ENCODE data around the gene ZNF669. TPM values are rescaled to one million over a fixed set of nuclear protein-coding genes. Genes with fewer than 3 reads are reported as not detected.

Gene ZNF669
- total RNA-seq, 2 donors from 2014 or later: 4.9 to 5.9 TPM

DNA sequence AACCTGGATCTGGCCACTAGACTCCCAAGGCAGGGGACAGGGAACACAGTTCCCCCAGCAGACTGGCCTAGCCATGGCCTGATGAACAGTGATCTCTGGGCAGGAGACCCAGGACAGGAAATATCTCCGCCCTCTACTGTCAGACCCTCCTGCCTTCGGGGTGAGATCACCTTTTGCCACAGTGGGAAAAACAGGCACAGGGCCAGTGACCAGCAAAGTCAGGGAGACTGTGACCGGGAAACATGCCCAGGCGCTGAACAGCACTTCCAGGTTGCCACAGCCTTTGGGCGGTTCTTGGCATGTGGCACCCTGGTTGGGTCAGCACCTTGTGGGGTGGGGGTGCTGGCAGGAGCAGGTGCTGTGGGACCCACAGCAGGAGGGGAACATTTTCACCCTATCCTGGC, 8.9 kb upstream of the ZNF669 start:
- ATAC-seq (no peak), DNase-seq (no peak)
- intact Hi-C loops (cut with DNase I, micrococcal nuclease): no loop called here

DNA sequence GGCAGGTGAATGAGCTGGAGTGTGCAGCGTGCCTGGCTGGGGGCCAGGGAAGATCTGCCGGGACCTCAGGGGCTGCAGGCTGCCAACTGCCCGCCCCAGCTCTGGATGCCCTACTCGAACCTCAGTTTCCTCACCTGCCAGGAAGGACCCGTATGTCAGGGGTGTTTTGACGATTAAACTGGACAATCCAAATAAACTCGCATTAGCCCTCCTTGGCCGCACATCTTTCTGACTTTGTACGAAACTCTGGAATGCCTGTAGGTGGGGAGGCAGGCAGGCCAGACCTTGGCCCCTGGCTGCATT, 8.3 kb upstream of the ZNF669 start:
- intact Hi-C loops (cut with DNase I, micrococcal nuclease): no loop called here
- DNase-seq: peak in 1 of 2 donors; percentile 29
- ATAC-seq: peak; percentile 41

DNA sequence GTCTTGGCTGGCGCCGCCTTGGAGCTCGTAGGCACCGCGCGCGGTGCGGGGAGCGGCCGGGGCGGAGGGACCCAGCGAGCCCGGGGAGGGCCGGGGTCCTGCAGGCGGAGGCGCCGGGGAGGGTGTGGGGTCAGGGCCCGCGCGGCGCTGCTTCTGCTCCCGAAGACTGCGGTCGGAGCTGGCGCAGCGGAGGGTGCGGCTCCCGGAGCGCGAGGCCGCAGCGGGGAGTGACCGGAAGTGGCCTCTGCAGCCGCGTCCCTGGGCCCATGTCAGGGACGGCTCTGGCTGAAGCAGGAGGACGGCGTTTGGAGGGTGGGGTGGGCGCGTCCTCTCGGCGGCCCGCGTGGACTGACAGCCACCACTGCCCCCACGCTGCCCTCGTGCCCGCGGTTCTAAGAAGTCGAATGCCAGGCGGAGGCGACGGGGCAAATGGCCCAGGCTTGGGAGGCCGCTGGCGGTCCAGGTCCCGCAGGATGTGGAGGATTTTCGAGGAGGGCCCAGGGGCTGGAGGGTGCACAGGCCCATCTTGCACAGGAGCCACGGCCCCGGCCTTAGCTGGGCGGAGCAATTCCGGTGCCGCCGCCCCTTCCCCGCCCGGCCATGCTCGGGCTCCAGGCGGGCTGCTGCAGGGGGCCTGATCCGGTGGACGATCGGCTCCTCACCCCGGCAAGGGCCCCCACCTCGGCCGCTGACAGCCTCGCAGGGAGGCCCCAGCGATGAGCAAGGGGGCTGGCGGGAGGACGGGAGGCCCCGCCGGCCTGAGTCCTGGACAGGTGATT, 7.7 kb upstream of the ZNF669 start:
- DNase-seq (peak; percentile 63 to 69), ATAC-seq (peak; percentile 93)
- intact Hi-C loops (cut with DNase I, micrococcal nuclease): no loop called here

DNA sequence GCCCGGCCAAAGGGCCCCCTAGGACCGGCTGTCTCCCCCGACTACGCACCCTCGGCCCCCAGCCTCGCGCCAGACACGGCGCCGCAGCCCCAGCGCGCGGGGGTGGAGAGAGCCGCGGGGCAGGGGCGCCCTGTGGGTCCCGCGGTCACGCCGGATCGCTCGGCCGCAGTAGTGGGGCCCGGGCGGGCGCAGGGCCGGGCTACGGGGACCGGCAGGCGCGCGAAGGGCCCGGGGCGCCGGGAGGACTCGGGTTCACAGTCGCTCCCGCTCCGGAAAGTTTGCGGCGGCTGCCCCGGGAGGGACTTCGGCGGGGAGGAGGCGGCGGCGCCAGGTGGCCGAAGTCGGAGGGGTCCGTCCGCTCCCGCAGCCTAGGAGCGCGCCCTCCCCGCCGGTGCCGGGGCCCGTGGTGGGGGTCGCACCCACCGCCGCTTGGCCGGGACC, 7.1 kb upstream of the ZNF669 start:
- ATAC-seq (peak; percentile 43), DNase-seq (peak in 1 of 2 donors; percentile 40)
- intact Hi-C loops (cut with DNase I, micrococcal nuclease): no loop called here

DNA sequence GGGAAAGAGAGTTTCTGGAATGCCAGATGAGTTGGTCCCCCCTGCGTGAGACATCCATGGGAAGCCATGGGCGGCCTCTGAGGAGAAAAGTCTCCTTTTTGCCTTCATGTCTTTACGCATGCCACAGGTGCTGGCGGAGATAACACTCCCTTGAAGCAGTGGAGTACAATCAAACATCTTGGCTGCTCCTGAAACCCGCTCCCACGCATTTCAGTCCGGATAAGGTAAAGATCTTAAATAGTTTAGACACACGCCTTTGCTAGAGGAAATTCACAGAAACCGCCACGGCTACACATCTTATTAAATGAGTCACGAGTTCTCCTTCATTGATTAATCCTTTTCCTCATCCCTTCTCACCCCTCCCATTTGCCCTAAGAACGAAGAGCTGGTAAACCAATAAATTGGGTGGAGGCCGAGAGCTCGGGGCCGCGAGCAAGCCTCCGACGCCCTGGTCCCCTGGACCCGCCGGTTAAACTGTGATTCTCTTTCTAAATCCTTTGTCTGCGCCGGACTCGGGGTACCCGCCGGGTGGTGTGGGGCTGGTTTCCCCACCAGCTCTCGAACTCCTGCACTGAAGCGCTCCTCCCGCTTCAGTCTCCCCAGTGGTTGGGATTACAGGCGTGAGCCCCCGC, 6.6 kb upstream of the ZNF669 start:
- intact Hi-C loops (cut with DNase I, micrococcal nuclease): no loop called here
- DNase-seq (peak in 1 of 2 donors; percentile 25), ATAC-seq (peak; percentile 22)

DNA sequence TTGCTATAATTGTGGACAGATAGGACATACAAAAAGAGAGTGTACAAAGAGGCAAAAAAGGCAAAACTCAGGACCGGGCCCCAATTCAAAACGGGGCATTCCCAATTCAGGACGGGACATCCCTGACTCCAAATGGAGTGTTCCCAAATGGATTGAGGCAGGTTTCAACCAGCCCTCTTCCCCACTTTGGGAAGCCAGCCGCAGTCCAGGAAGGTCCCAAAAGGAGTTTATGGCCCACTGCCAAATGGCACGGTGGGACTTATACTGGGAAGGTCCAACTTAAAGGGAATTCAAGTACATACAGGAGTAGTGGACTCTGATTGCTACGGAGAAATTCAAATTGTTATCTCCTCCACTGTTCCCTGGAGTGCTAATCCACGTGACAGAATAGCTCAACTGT, 3.5 kb upstream of the ZNF669 start:
- no peak for ATAC-seq
- DNase-seq: no peak
- intact Hi-C loops (cut with DNase I, micrococcal nuclease): no loop called here

DNA sequence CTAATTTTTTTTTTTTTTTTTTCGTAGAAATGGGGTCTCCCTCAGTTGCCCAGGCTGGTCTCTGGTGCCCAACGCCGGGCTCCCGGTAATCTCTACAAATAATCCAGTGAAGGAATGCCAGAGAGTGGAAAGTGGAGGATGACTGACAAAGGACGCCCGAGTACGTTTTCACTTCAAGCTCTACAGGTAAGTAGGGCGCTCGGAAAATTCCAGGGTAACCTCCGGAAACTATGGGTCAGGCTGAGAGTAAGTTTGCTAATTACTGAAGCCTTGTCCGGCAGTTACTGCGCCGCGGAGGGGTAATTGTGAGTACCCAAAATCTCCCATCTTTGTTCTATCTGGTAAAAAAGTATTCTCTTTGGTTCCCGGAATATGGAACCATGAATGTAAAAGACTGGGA, 1.8 kb upstream of the ZNF669 start:
- ATAC-seq (no peak), DNase-seq (no peak)
- intact Hi-C loops (cut with DNase I, micrococcal nuclease): no loop called here

DNA sequence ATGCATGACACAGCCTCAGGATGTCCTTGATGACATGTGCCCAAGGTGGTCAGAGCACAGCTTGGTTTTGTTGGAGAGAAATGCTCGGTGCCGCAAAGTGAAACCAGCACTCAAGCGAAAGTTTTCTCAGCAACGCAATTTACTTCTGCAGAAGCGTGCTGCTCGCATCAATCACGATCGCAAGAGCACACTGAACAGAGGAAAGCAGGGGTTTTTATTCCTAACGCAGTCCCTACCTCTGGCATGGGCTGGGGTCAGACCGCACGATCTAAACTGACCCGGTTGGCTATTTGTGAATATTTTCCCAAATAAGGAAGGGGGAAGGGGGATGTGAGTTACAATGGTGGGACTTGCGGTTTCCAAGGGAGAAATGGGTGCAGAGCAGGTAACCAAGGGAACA, 809 bp upstream of the ZNF669 start:
- intact Hi-C loops (cut with DNase I, micrococcal nuclease): no loop called here
- ATAC-seq: no peak

DNA sequence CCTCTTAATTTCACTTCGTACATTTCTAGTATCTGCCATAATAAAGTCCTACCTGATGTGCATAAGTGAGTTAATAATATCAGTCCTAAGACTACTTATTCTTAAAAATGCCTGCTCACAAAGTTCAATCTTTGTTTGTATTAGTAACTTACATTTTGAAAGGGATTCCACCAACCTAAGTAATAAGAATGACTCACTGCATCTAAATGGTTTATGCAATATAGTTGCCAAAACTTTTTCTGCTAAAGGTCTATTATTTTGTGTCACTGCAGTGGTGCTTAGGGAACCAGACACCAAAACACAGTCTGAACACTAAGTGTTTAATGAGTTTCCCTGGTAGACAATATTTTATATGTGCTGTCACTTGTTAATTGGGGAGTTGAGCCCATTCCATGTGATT, 1.8 kb downstream of the ZNF669 start:
- intact Hi-C loops (cut with DNase I, micrococcal nuclease): no loop called here
- ATAC-seq (no peak), DNase-seq (no peak)

More for the DNA sequence above, 809 bp upstream of the ZNF669 start:
- no peak for DNase-seq

DNA sequence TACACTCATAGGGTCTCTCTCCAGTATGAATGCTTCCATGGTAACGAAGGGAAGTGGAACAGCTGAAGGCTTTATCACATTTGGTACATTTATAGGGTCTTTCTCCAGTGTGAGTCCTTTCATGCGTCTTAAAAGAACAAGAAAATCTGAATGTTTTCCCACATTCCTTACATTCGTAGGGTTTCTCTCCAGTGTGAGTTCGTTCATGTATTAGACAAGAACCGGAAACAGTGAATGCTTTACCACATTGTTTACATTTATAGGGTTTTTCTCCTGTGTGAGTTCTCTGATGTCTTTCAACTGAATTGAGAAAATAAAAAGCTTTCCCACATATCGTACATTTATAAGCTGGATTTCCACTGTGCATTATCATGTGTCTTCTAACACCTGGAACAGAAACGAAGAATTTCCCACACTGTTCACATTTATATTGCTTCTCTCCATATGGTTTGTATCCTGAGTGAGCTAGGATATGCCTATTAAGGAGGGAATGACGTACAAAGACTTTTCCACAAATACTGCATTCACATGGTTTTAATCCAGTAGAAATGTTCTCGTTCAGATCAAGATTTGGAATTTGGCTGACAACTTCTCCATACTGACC, 3.4 kb downstream of the ZNF669 start:
- intact Hi-C loops (cut with DNase I, micrococcal nuclease): no loop called here
- DNase-seq (no peak), ATAC-seq (no peak)

DNA sequence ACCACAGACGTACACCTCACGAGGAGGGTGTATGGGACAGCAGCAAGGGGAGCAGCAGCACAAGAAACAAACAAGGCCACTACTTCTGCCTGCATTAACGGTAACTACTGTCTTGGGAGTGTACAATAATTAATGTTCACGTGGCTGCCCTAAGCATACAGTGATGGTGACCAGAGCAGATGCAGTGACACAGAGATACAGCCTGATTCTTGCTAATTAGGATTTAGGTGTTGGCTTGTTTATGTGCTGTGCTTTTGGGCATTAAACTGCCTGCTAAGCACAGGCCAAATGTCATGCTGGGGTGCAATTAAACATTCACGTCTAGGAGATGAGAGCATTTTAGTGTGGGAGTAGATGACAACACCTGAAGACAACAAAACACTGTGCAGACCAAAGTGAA, 7.2 kb downstream of the ZNF669 start:
- DNase-seq: no peak
- intact Hi-C loops (cut with DNase I, micrococcal nuclease): no loop called here
- no peak for ATAC-seq

DNA sequence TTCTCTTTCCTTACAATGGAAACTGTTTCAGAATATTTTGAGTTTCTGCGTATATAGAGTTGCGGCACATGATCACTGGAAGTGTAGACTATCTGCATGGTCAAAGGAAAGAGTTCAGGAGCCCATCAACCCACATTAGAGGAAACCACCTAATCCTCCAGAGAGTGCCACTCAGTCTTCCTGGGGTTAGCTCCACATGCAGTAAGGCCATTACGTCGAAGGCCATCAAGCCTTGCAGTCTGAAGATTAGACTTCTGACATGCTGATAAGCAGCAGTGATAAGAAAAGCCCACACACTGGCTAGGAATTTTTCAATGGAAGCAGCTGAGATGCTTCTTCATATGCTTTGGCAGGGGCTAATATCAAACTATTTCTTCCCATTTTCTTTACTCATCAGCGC, 7.6 kb downstream of the ZNF669 start:
- ATAC-seq (no peak), DNase-seq (no peak)
- intact Hi-C loops (cut with DNase I, micrococcal nuclease): no loop called here

DNA sequence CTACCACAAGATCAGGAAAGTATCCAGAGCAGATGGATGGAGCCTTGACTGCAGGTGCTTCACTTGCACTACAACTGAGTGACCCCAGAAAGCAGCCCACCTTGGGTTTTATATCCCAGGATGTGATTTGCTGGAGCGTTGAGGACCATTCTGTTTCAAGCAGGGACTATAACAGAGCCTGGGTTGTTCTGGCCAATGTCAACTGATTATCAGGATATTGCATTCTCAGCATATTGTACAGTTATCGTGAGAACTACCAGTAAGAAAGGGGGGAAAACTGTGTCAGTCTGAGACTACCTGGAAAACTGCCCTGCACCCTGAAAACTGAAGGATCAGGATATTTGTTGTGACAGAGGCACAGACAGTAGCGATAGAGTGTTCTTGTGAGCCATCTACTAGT, 8.0 kb downstream of the ZNF669 start:
- intact Hi-C loops (cut with DNase I, micrococcal nuclease): no loop called here
- no peak for DNase-seq
- no peak for ATAC-seq

DNA sequence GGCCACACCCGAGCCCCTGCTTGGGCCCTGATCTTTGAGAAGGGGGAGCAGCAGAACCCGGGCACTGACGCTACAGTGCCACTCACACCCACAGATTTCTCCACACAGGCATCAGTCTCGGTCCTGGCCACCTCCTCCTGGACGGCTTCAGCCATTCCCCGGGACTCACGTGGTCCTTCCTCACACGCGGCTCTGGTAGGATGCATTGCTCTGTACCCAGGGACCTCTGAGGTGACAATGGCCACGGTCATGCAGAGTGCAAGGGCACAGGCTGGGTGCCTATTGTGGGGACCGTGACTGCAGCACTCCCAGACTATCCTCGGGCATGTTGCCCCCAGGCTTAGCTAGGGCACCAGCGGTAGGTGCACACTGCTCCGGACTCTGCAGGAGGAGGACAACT, 13.7 kb downstream of the ZNF669 start:
- intact Hi-C loops (cut with DNase I, micrococcal nuclease): no loop called here
- no peak for DNase-seq
- ATAC-seq: no peak

DNA sequence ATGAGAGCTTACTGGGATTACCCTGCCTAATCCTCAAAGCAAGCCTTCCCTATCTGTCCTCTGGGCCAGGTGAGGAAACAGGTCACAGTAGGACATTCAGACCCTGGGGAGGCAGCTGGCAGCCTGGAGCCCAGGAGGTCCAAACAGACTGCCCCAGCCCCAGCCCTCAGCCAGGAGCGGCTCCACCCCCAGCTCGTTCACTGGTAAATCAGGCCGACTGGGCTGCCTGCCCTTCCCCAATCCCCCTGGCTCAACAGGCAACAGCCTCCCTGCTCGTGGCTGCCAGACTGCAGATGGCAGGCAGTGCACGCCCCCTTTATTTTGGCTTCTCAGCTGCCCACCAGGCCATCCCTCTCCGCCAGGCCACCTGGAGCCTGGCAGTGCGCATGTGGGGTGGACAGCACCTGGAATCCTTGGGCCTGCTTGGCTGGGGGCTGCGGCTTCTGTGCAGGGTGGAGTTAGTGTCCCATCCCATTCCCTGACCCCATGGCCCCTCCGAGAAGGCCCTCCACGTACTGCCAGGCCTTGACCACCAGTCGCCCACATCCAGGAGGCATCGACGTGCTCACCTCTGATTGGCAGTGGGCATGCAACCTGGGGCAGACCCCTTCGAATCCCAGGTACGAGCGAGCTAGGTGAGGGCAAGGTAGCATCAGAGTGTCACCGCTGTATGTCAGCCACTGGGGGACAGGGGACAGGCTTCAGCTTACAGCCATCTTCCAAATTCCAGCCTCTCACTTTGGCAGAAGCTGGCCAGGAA, 14.4 kb downstream of the ZNF669 start:
- no peak for ATAC-seq
- no peak for DNase-seq
- intact Hi-C loops (cut with DNase I, micrococcal nuclease): no loop called here

DNA sequence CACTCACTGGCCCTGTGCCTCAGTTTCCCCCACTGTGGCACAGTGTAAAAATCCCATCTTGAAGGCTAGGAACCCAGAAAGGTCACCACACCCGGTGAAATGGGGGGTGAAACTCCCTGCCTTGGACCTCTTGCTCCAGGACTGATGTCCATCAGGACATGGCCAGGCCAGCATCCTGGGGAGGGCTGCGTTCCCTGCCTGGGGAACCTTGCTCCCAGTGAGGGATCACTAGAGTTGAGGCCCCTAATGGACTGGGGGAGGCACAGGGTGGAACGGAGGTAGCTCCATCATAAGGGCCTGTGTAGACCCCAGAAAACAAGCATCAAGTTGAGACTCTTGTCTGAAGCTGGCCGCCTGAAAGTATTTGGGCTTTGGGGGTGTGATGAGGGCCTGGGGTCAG, 15.2 kb downstream of the ZNF669 start:
- intact Hi-C loops (cut with DNase I, micrococcal nuclease): no loop called here
- DNase-seq (no peak), ATAC-seq (no peak)

DNA sequence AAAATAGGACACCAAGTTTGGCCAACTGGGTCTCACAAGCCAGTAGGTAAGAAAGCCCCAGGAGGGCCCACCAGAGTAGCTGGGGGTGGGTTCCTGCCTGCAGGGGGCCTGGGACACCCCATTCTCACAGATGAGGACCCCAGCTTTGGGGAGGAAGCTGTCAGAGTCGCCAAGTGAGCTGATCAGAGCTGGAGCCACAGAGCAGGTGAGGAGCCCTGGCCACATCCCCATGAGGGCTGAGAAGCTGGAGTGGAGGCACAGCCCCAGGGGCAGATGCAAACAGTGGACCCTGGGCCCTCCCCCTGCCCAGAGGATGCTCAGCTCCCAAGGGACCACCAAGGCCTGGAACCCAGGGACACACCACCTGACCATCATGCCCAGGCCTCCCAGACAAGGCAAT, 16.9 kb downstream of the ZNF669 start:
- DNase-seq (no peak), ATAC-seq (no peak)
- intact Hi-C loops (cut with DNase I, micrococcal nuclease): no loop called here

DNA sequence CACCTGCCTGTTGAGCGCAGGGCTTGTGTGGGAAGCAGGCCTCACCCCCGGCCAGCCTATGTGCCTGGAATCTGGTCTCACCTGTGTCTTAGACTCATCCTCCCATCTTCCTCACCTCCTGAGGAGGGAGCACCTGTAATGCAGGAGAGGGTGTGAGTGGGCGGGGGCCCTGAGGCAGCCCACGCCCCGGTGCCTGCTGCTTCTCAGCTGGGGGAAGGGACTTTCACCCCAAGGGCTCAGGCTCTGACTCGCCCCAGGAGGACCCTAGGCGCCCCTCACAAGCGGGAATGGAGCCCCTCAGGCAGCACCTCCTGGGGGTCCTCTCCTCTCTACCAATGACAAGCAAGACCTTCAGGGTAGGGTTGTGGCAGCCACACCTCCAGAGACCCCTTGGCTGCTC, 18.8 kb downstream of the ZNF669 start:
- intact Hi-C loops (cut with DNase I, micrococcal nuclease): no loop called here
- no peak for ATAC-seq
- DNase-seq: no peak

DNA sequence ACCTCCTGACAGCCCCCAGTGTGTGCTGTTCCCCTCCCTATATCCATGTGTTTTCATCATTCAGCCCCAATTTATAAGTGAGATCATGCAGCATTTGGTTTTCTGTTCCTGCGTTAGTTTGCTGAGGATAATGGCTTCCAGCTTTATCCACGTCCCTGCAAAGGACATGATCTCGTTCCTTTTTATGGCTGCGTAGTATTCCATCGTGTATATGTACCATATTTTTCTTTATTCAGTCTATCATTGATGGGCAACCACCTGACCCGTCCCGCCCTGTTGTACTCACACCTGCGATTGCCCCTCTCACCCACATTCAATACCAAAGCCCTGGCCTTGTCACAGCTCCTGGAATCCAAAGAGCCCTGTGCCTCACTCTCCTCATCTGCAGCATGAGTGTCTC, 19.4 kb downstream of the ZNF669 start:
- ATAC-seq: no peak

More for the DNA sequence above, 19.4 kb downstream of the ZNF669 start:
- intact Hi-C loops (cut with DNase I, micrococcal nuclease): no loop called here
- no peak for DNase-seq

Measured in left colon (tissue), 2 donors.